Endothelial cell (in vitro differentiated cells): ENCODE data around the gene PCAT6. TPM values are rescaled to one million over a fixed set of nuclear protein-coding genes. Genes with fewer than 3 reads are reported as not detected.
"Not testable (repeated sequence)": the region's sequence is repeated elsewhere in the genome, so short reads cannot be mapped to it uniquely, and the experiment has no call there.

Experiments
- DNase-seq: peaks from one replicate; pipeline ENCODE4 v3.0.0; 2021; ENCODE audit warnings: low spot score
- H3K27ac Mint-ChIP-seq: one replicate; pipeline ENCODE4 v1.8.0; 2021; ENCODE audit warnings: mixed read lengths, inconsistent platforms; ENCODE audit not compliant: unreplicated experiment
- H3K27me3 Mint-ChIP-seq: one replicate; pipeline ENCODE4 v1.8.0; 2021; ENCODE audit warnings: mild to moderate bottlenecking, moderate library complexity, mixed read lengths, inconsistent platforms; ENCODE audit not compliant: unreplicated experiment
- H3K36me3 Mint-ChIP-seq: one replicate; pipeline ENCODE4 v1.8.0; 2021; ENCODE audit warnings: mild to moderate bottlenecking, low read depth, mixed read lengths, inconsistent platforms; ENCODE audit not compliant: unreplicated experiment
- H3K4me1 Mint-ChIP-seq: one replicate; pipeline ENCODE4 v1.8.0; 2021; ENCODE audit warnings: mild to moderate bottlenecking, mixed read lengths, inconsistent platforms; ENCODE audit not compliant: unreplicated experiment
- H3K4me3 Mint-ChIP-seq: one replicate; pipeline ENCODE4 v1.8.0; 2021; ENCODE audit warnings: mild to moderate bottlenecking, mixed read lengths, inconsistent platforms; ENCODE audit not compliant: unreplicated experiment
- H3K9me3 Mint-ChIP-seq: one replicate; pipeline ENCODE4 v1.8.0; 2021; ENCODE audit warnings: mixed read lengths, inconsistent platforms; ENCODE audit not compliant: unreplicated experiment
- CTCF ChIP-seq: fragments of 200-600 bp; sonication (generic); IDR thresholded peaks from one replicate; pipeline ENCODE4 v1.5.0; 2021; ENCODE audit warnings: antibody characterized with exemption; ENCODE audit not compliant: unreplicated experiment
- total RNA-seq: library from RNA; stranded (reverse); fragmentation: NEBNext Ultra II Directional; extraction: Animal tissue kit (Norgen Biotek cat#: 25700); gene quantifications from one replicate; pipeline ENCODE4 v1.2.1, GENCODE V29; 2021; ENCODE audit not compliant: unreplicated experiment

Gene PCAT6
- total RNA-seq, 1 donor from 2014 or later = 2.0 TPM

- Mint-ChIP-seq H3K4me3 (no peak overlapping the region), H3K36me3 (no peaks in the 10 kb centered on the region), H3K27me3 (peaks cover 8% of the 10 kb centered on the region), H3K4me1 (peaks cover 4% of the 10 kb centered on the region), H3K9me3 (no peaks in the 10 kb centered on the region), H3K27ac (no peak overlapping the region)
- TF ChIP-seq CTCF = no peak
- DNase-seq = no peak
These were observed 8.1 kb downstream of the PCAT6 start for GRCh38 chr1:202818819-202819218.

- H3K27ac Mint-ChIP-seq = no peak overlapping the region
- TF ChIP-seq CTCF = no peak
- H3K4me3 Mint-ChIP-seq = no peak overlapping the region
- H3K36me3 Mint-ChIP-seq = no peaks in the 10 kb centered on the region
- H3K4me1 Mint-ChIP-seq = peaks cover 4% of the 10 kb centered on the region
- H3K9me3 Mint-ChIP-seq = no peaks in the 10 kb centered on the region
- H3K27me3 Mint-ChIP-seq = peaks cover 8% of the 10 kb centered on the region
- DNase-seq = no peak
These were observed 10.7 kb downstream of the PCAT6 start for GRCh38 chr1:202821467-202821866.

GRCh38 chr1:202825748-202826147, 15.0 kb downstream of the PCAT6 start:
- no peak for TF ChIP-seq CTCF
- H3K4me1 Mint-ChIP-seq = peaks cover 4% of the 10 kb centered on the region
- H3K36me3 Mint-ChIP-seq = no peaks in the 10 kb centered on the region
- H3K27me3 Mint-ChIP-seq = peaks cover 1% of the 10 kb centered on the region
- no peak overlapping the region for H3K4me3 Mint-ChIP-seq
- no peaks in the 10 kb centered on the region for H3K9me3 Mint-ChIP-seq
- DNase-seq = no peak
- no peak overlapping the region for H3K27ac Mint-ChIP-seq

GRCh38 chr1:202829223-202829622, 18.5 kb downstream of the PCAT6 start:
- H3K9me3 Mint-ChIP-seq, H3K27me3 Mint-ChIP-seq, H3K27ac Mint-ChIP-seq, H3K36me3 Mint-ChIP-seq, H3K4me1 Mint-ChIP-seq, H3K4me3 Mint-ChIP-seq, DNase-seq: not testable (repeated sequence)

GRCh38 chr1:202831906-202832305, 21.2 kb downstream of the PCAT6 start:
- no peak overlapping the region for H3K4me3 Mint-ChIP-seq
- H3K36me3 Mint-ChIP-seq = no peaks in the 10 kb centered on the region
- no peak for DNase-seq
- H3K27ac Mint-ChIP-seq = no peak overlapping the region
- H3K4me1 Mint-ChIP-seq = peaks cover 20% of the 10 kb centered on the region
- TF ChIP-seq CTCF = no peak
- H3K9me3 Mint-ChIP-seq = no peaks in the 10 kb centered on the region
- H3K27me3 Mint-ChIP-seq = no peaks in the 10 kb centered on the region
